Activated CD8-positive, alpha-beta memory T cell treated with anti-CD3 and anti-CD28 coated beads for 1 hour (primary cell): ENCODE data around the gene H2BW1.
"Not testable (repeated sequence)": the region's sequence is repeated elsewhere in the genome, so short reads cannot be mapped to it uniquely, and the experiment has no call there.

Experiments used
- DNase-seq, 2 donors: peaks; one replicate each; pipeline ENCODE4 v3.0.0-alpha.2; 2020; ENCODE audit warnings: low read depth in 1 of 2; ENCODE audit errors: extremely low read depth in 1 of 2

H2BW1 gene

GRCh38 chrX:104013606-104014005, at the start of gene H2BW1:
H2BW1 (minus strand) TSS chrX:104013708; CDS start chrX:104013576, 132 bp downstream.
- no peak for DNase-seq

GRCh38 chrX:104062636-104063035, 49.1 kb upstream of the H2BW1 start:
- not testable (repeated sequence) for DNase-seq

- DNase-seq, result not testable (repeated sequence)
Measured at GRCh38 chrX:104054956-104055355, 41.4 kb upstream of the H2BW1 start.

- DNase-seq, result no peak
Measured at GRCh38 chrX:104047171-104047570, 33.7 kb upstream of the H2BW1 start.

GRCh38 chrX:104045642-104046041, 32.1 kb upstream of the H2BW1 start:
- DNase-seq, result no peak

- no peak for DNase-seq
Measured at GRCh38 chrX:104041003-104041402, 27.5 kb upstream of the H2BW1 start.

- no peak for DNase-seq
Measured at GRCh38 chrX:104039689-104040505, 26.4 kb upstream of the H2BW1 start, which contains the start of gene H2BW2. H2BW2 (plus strand) TSS chrX:104039956; CDS start chrX:104039995, 39 bp downstream.

- DNase-seq, result no peak
Measured at GRCh38 chrX:104018126-104018525, 4.6 kb upstream of the H2BW1 start.

- DNase-seq, result not testable (repeated sequence)
Measured at GRCh38 chrX:104015576-104015975, 2.1 kb upstream of the H2BW1 start.

- DNase-seq, result no peak
Measured at GRCh38 chrX:104013158-104013557, 350 bp downstream of the H2BW1 start.

- DNase-seq, result no peak
Measured at GRCh38 chrX:104008831-104009230, 4.7 kb downstream of the H2BW1 start.

- DNase-seq, result no peak
Measured at GRCh38 chrX:103999234-103999633, 14.3 kb downstream of the H2BW1 start.

GRCh38 chrX:103983508-103983907, 30.0 kb downstream of the H2BW1 start:
- DNase-seq, result not testable (repeated sequence)

- not testable (repeated sequence) for DNase-seq
Measured at GRCh38 chrX:103962411-103963278, 50.9 kb downstream of the H2BW1 start, which contains the start of gene TMSB15B. TMSB15B (plus strand) TSS chrX:103962627.
